HUES64 (cell line): Measurements from ENCODE around the gene RAP2A.

Source experiments
- H3K27ac ChIP-seq: 2 replicates; pipeline ENCODE4 v1.7.0; 2013; ENCODE audit warnings: low read depth, low read length, inconsistent platforms
- H3K27me3 ChIP-seq: 2 replicates; pipeline ENCODE4 v1.6.1; 2013; ENCODE audit warnings: mild to moderate bottlenecking, low read length; ENCODE audit not compliant: insufficient read depth
- H3K36me3 ChIP-seq: 2 replicates; pipeline ENCODE4 v1.6.1; 2013; ENCODE audit warnings: mild to moderate bottlenecking, low read length; ENCODE audit not compliant: insufficient read depth
- H3K4me1 ChIP-seq: 2 replicates; pipeline ENCODE4 v1.6.1; 2013; ENCODE audit warnings: mild to moderate bottlenecking, low read length, moderate library complexity; ENCODE audit not compliant: insufficient read depth
- H3K4me3 ChIP-seq: 2 replicates; pipeline ENCODE4 v1.5.1; 2013; ENCODE audit warnings: mild to moderate bottlenecking, low read length, moderate library complexity
- H3K9ac ChIP-seq: 2 replicates; pipeline ENCODE4 v1.6.1; 2013; ENCODE audit warnings: mild to moderate bottlenecking, low read depth, low read length
- H3K9me3 ChIP-seq: 2 replicates; pipeline ENCODE4 v1.6.1; 2013; ENCODE audit warnings: low read depth, low read length; ENCODE audit not compliant: insufficient read depth
- WGBS: fragments of 150-250, 120-280 bp; methylation state at CpG from one replicate; pipeline ENCODE4 v1.1.7; 2013; ENCODE audit warnings: missing lambda C conversion rate; 5-methylcytosine and 5-hydroxymethylcytosine counted together

Gene RAP2A

DNA sequence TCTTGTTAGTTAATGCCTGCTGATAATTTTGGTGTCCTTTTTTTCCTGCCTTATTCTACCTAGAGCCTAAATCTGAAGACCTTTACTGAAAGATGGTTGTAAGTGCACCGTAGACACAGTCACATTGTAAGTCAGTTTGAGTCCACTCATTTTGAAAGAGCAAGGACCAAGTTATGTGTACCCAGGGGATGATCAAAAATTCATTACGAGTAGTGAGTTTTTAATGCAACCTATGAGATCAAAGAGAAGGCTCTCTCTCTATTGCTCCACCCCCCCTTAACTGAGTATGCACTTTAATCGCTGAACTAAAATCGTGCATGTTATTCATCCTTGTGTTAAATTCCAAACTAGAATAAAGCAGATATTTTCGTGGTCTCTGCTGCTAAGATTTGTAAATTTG, 1.8 kb downstream of the RAP2A start:
- peaks cover 8% of the 10 kb centered on the region; the same call in 1 of the 2 replicates for H3K4me1 ChIP-seq
- H3K27ac ChIP-seq = no peak overlapping the region

DNA sequence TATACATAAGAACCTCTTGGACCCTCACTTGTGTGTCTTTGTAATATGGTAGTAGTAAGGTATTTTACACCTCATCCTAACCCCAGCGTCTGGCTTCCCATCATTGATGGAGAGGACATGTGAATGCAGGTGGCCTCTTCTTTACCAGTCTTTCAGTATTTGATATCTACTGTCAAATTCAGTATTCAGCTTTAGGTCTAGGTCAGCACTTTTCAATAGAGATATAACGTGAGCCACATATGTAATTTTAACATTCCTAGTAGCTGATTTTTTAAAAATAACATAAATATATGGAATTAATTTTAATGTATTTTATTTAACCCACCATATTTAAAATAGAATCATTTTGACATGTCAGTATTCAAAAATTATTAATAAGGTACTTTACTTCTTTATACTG, 2.9 kb downstream of the RAP2A start:
- Histone ChIP-seq H3K27me3 (no peaks in the 10 kb centered on the region), H3K4me3 (no peak overlapping the region), H3K36me3 (peaks cover 36% of the 10 kb centered on the region), H3K4me1 (peaks cover 8% of the 10 kb centered on the region; the same call in 1 of the 2 replicates), H3K9me3 (no peaks in the 10 kb centered on the region), H3K9ac (no peak overlapping the region), H3K27ac (no peak overlapping the region)
- WGBS = no CpG with 5 or more reads among the region's 2 CpGs

More for the DNA sequence above, 1.8 kb downstream of the RAP2A start:
- peaks cover 34% of the 10 kb centered on the region for H3K36me3 ChIP-seq
- WGBS = 64% methylated on average over 5 of the region's 5 CpGs
- H3K9ac ChIP-seq = no peak overlapping the region
- no peaks in the 10 kb centered on the region for H3K9me3 ChIP-seq
- H3K4me3 ChIP-seq = peak overlapping the region; percentile 90
- H3K27me3 ChIP-seq = no peaks in the 10 kb centered on the region

DNA sequence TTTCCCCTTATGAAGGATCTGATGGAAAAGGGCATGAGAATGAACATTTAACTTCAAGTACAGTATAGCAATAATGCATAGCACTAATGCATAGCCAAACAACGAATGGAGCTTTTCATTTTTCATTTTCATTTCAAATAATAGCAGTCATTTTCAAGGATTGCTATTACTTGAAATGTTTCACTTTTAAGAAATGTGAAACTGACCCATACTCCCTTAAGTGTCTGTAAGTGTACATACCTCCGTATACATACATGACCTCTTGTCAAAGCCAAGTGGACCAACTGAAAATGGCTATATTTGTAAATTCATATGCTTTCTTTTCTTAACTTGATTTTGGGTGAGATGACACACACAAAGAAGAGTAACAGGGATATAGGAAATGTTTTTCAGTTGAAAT, 3.8 kb downstream of the RAP2A start:
- no peak overlapping the region for H3K4me3 ChIP-seq
- no peaks in the 10 kb centered on the region for H3K27me3 ChIP-seq
- WGBS = 100% methylated on average over 1 of the region's 2 CpGs
- peaks cover 8% of the 10 kb centered on the region; the same call in 1 of the 2 replicates for H3K4me1 ChIP-seq
- H3K9me3 ChIP-seq = no peaks in the 10 kb centered on the region
- no peak overlapping the region for H3K27ac ChIP-seq
- peaks cover 41% of the 10 kb centered on the region for H3K36me3 ChIP-seq
- no peak overlapping the region for H3K9ac ChIP-seq

DNA sequence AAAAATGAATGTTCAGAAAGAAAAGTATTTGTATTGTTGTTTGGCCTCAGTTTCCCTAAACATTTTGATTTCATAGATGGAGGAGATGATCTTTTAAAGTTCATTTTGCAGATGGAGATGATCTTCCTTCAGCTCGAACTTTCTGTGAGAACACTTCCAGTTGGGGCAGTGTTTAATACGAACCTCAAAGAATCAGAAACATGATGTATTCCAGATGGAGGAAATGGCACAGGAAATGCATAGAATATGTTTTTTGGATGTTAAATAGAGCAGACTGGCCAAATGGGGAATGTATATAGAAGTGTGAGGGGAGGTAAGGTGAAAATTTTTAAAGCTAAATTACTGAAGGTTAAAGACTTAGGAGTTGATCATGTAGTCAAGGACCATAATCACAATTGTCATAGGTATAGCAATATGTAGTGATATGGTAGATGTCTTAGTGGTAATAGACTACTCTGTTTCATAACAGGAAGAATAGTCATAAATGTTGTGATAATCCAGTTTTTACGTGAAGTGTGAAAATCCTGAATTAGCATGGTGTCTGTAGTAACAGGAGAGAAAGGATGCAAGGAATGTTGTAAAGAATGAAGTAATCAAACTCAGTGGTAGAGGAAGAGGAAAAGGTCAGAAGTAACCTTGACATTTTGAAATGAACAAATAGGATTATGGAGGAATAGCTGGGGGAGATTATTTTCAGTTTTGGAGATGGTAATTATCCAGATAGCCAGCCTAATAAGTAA, 5.1 kb downstream of the RAP2A start:
- H3K36me3 ChIP-seq = peaks cover 42% of the 10 kb centered on the region
- peaks cover 8% of the 10 kb centered on the region; the same call in 1 of the 2 replicates for H3K4me1 ChIP-seq
- 93% methylated on average over 3 of the region's 3 CpGs for WGBS
- no peaks in the 10 kb centered on the region for H3K9me3 ChIP-seq
- no peak overlapping the region for H3K4me3 ChIP-seq
- H3K27me3 ChIP-seq = no peaks in the 10 kb centered on the region
- H3K9ac ChIP-seq = no peak overlapping the region
- H3K27ac ChIP-seq = no peak overlapping the region

DNA sequence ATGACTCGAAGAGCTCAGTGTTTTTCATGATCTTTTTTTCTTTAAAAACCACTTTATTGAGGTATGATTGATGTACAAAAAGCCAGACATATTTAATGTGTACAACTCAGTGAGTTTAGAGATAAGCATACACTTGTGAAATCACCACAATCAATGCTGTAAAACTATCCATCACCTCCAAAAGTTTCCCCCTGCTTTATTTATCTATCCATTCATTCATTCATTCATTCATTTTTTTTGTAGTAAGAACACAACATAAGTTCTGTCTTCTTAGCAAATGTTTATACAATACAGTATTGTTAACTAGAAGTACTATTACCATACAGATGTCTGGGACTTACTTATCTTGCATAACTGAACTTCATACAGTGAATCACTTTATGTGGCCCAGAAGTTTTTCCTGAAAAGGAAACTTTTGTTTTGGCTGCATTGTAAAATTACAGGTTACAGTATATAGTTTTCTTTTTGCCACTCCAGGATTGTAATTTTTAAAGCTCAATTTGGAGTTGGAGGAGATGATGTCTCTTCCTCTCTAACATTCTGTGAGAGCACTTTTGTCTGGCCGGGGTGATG, 6.7 kb downstream of the RAP2A start:
- H3K36me3 ChIP-seq = peaks cover 54% of the 10 kb centered on the region

DNA sequence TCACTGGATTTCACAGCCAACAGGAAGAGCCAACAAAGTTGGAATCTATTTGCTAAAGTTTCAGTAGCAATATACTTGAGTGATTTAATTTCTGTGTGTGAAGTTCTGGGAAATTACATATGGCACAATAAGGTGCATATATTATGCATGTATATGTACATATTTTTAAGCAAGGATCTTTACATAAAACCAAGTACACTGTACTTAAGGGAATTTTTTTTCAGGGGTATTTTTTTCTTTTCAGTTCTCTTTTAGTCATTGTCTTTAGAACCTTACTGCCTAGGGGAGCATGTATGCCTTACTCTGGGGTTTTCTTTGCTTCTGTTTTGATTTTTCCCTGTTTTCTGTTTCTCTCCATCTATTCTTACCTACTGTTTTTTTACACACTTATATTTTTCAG, 7.4 kb downstream of the RAP2A start:
- H3K36me3 ChIP-seq = peaks cover 57% of the 10 kb centered on the region
- no peak overlapping the region for H3K4me3 ChIP-seq
- H3K27ac ChIP-seq = no peak overlapping the region
- H3K9me3 ChIP-seq = no peaks in the 10 kb centered on the region
- H3K27me3 ChIP-seq = no peaks in the 10 kb centered on the region
- H3K4me1 ChIP-seq = no peaks in the 10 kb centered on the region
- H3K9ac ChIP-seq = no peak overlapping the region

More for the DNA sequence above, 6.7 kb downstream of the RAP2A start:
- 80% methylated on average over 1 of the region's 2 CpGs for WGBS
- Histone ChIP-seq H3K9ac (no peak overlapping the region), H3K4me1 (peaks cover 7% of the 10 kb centered on the region; the same call in 1 of the 2 replicates), H3K9me3 (no peaks in the 10 kb centered on the region), H3K27ac (no peak overlapping the region), H3K4me3 (no peak overlapping the region), H3K27me3 (no peaks in the 10 kb centered on the region)

DNA sequence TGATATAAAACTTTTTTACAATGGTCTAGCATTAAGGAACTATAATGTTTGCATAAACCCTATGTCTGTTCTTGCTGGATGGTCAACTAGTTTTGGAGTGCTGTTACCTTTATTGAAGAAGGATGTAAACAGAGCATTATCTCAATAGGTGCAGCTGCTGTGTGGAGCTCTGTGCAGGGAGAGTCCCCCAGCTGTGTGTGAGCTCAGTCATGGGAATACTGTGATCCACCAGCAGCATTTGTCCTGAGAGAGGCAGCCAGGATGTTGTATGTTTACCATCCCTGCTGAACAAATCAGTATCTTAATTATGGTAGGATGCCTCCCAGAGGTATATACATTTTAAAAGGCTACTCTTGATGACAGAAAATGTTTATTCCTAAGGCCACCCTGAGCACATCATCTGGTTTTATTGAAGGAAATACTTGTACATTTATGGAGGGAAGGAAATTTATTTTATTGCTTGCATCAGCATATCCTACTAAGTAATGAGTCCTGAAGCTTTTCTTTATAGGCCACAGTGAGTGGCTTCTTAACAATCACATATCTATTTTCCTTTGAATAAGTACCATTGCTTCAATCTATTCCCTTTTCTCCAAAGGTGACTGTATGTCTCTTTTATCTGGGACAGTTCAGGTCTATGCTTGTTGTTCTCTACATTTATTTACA, 11.7 kb downstream of the RAP2A start:
- Histone ChIP-seq H3K27me3 (no peaks in the 10 kb centered on the region), H3K4me3 (no peak overlapping the region), H3K27ac (no peak overlapping the region), H3K36me3 (peaks cover 33% of the 10 kb centered on the region), H3K4me1 (peaks cover 6% of the 10 kb centered on the region; the same call in 1 of the 2 replicates), H3K9ac (no peak overlapping the region), H3K9me3 (no peaks in the 10 kb centered on the region)

DNA sequence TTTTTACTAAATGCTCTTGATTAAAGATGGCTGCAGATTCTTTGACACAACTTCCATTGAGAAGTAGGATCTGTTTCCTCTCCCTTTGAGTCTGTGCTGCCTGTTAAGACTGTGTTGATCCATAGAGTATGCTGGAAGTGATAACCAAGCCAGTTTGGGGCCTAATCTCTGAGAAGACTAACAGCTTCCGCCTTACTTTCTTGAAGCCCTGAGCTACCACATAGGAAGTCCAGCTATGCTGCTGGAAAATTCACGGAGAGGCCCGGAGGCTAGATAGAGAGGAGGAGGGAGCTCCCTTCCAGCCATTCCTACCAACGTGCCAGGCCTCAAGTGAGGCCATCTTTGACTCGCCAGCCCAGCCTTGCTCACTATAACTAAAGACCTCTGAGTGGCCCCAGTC, 12.5 kb downstream of the RAP2A start:
- Histone ChIP-seq H3K27ac (no peak overlapping the region), H3K36me3 (peaks cover 29% of the 10 kb centered on the region), H3K9me3 (no peaks in the 10 kb centered on the region), H3K9ac (no peak overlapping the region), H3K4me1 (peaks cover 6% of the 10 kb centered on the region; the same call in 1 of the 2 replicates), H3K27me3 (no peaks in the 10 kb centered on the region), H3K4me3 (no peak overlapping the region)
- 96% methylated on average over 5 of the region's 5 CpGs for WGBS

DNA sequence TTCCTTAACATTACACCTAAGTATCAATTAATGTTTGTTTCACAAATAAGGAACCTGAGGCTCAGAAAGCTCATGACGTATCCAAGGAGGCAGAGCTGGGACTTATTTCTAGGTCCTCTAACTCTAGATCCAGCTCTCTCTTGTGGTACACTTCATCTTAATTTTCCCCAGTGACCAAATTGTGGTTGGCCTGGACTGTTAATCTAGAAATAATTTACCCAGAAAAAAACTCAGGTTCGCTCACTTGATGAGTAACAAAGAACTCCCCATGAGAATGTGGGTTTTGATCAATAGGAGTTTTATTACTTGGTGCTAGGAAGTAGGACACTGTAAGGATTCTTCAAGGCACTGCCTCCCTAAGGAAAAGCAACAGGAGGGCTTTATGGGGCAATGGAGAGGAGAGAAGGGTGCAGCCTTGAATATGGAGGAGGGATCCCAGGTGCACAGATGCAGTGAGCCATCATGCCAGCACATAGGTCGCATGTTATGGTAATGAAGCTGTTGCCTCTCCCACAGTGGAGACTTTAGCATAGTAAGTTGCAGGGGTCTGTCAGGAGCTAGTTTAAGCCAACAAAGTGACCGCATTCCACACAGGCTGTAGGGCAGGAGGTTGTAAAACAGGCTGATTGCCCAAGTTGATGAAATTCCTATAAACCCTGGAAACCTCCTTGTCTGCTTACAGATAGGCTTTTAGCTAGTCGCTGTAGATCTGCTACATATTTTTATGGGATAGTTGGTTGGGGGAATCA, 14.7 kb downstream of the RAP2A start:
- no peak overlapping the region for H3K4me3 ChIP-seq
- no peaks in the 10 kb centered on the region; the same call in 1 of the 2 replicates for H3K9me3 ChIP-seq
- H3K27ac ChIP-seq = no peak overlapping the region
- H3K9ac ChIP-seq = no peak overlapping the region
- WGBS = 91% methylated on average over 5 of the region's 5 CpGs
- H3K4me1 ChIP-seq = peaks cover 6% of the 10 kb centered on the region; the same call in 1 of the 2 replicates
- H3K27me3 ChIP-seq = no peaks in the 10 kb centered on the region
- peaks cover 24% of the 10 kb centered on the region; the same call in 1 of the 2 replicates for H3K36me3 ChIP-seq

DNA sequence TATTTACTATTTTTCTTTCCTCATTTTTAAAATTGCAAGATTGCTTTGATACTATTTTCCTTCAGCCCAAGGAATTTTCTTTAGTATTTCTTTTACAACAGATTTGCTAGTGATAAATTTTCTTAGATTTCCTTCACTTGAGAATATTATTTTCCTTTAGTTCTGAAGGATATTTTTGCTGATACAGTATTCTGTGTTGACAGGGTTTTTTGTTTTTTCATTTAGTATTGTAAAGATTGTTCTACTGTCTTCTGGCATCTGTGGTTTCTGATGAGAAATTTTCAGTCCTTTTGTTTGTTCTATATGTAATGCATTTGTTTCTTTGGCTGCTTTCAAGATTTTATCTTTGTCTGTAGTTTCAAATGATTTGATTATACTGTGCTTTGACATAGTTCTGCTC, 20.7 kb downstream of the RAP2A start:
- H3K9ac ChIP-seq = no peak overlapping the region
- H3K27me3 ChIP-seq = no peaks in the 10 kb centered on the region
- H3K9me3 ChIP-seq = no peaks in the 10 kb centered on the region; the same call in 1 of the 2 replicates
- H3K27ac ChIP-seq = no peak overlapping the region
- no peak overlapping the region for H3K4me3 ChIP-seq
- H3K36me3 ChIP-seq = no peaks in the 10 kb centered on the region
- peaks cover 3% of the 10 kb centered on the region; the same call in 1 of the 2 replicates for H3K4me1 ChIP-seq

DNA sequence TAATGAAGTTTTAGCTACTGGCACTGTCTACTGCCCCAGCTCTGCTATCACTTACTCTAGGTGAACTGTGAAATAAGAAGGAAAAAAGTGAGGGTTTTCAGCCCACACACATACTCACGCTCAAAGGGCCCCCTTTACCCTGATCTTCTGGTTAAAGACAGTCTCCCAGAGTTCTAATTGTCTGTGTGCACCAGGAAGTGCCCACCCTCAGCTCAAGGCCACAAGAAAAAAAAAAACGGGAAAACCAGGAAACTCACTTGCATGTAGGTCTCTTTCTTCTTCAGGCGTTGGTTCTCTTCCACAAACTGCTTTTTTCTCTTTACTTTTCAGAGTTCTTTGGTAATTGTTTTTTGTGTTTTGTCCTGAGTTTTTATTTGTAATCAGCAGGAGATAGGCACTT, 22.1 kb downstream of the RAP2A start:
- H3K9ac ChIP-seq = no peak overlapping the region
- 88% methylated on average over 3 of the region's 3 CpGs for WGBS
- H3K4me3 ChIP-seq = no peak overlapping the region
- H3K36me3 ChIP-seq = no peaks in the 10 kb centered on the region
- H3K9me3 ChIP-seq = no peaks in the 10 kb centered on the region; the same call in 1 of the 2 replicates
- H3K27ac ChIP-seq = no peak overlapping the region
- no peaks in the 10 kb centered on the region for H3K27me3 ChIP-seq
- peaks cover 3% of the 10 kb centered on the region; the same call in 1 of the 2 replicates for H3K4me1 ChIP-seq
